Measurements from ENCODE around the gene PHACTR3.

DNA sequence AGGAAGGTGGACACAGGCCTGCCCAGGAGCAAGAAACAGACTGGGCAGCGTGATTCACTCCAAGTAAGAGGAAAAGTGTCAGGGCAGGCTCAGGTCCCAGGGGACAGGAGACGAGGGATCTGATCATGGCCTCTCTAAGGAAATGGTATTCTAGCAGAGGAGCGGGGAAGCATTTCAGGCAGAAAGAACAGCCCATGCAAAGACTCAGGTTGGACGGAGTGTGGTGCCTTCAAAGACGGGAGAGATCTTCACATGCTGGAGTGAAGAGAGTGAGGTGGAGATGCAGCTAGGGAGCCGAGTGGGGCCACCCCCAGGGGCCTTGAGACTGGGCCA is 168.0 kb downstream of the PHACTR3 start:
- TF ChIP-seq EZH2 (IDR thresholded peaks at IDR 0.05; ENCODE audit: low read length, unreplicated experiment) = no peak
- TF ChIP-seq, protein P1, sequence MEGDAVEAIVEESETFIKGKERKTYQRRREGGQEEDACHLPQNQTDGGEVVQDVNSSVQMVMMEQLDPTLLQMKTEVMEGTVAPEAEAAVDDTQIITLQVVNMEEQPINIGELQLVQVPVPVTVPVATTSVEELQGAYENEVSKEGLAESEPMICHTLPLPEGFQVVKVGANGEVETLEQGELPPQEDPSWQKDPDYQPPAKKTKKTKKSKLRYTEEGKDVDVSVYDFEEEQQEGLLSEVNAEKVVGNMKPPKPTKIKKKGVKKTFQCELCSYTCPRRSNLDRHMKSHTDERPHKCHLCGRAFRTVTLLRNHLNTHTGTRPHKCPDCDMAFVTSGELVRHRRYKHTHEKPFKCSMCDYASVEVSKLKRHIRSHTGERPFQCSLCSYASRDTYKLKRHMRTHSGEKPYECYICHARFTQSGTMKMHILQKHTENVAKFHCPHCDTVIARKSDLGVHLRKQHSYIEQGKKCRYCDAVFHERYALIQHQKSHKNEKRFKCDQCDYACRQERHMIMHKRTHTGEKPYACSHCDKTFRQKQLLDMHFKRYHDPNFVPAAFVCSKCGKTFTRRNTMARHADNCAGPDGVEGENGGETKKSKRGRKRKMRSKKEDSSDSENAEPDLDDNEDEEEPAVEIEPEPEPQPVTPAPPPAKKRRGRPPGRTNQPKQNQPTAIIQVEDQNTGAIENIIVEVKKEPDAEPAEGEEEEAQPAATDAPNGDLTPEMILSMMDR (conservative IDR thresholded peaks at IDR 0.05; ENCODE audit: low read depth, low read length) = no peak
- TF ChIP-seq EZH2phosphoT487 (IDR thresholded peaks at IDR 0.05; ENCODE audit: borderline replicate concordance, low read length) = no peak
